Stomach (tissue), 4 donors: Measurements from ENCODE around the gene SARM1.

Experiments used
- CTCF ChIP-seq, 7 experiments: fragments of 450-650 bp in 4 of 7; fragments of 200-600 bp in 3 of 7; sonication (generic) in 3 of 7; IDR thresholded peaks; one replicate each; pipeline ENCODE4 v1.5.1; 2016 to 2019; ENCODE audit warnings: antibody characterized with exemption in 7 of 7, control low read depth in 2 of 7, mild to moderate bottlenecking in 1 of 7
- POLR2A ChIP-seq, 4 donors: fragments of 450-650 bp; IDR thresholded peaks; one replicate each; pipeline ENCODE4 v1.6.1; 2016; ENCODE audit warnings: antibody characterized with exemption in 4 of 4, control low read depth in 2 of 4, mild to moderate bottlenecking in 1 of 4, moderate library complexity in 1 of 4

GRCh38 chr17:28385406-28385805 lies 13.9 kb downstream of the SARM1 start:
- no peak for TF ChIP-seq POLR2A (IDR thresholded peaks at IDR 0.05)
- TF ChIP-seq CTCF (IDR thresholded peaks at IDR 0.05) = no peak
